AG09319 (cell line): Measurements from ENCODE around the gene ATP2B1.
"Not testable (repeated sequence)": the region's sequence is repeated elsewhere in the genome, so short reads cannot be mapped to it uniquely, and the experiment has no call there.

ENCODE experiments used
- DNase-seq: peaks from one replicate; pipeline ENCODE4 v3.0.0-alpha.2; 2010; ENCODE audit warnings: low read depth; ENCODE audit errors: extremely low read depth
- CTCF ChIP-seq: IDR thresholded peaks from 2 replicates; pipeline ENCODE4 v1.5.1; 2011; ENCODE audit warnings: low read depth, mild to moderate bottlenecking, inconsistent platforms, low read length, moderate library complexity

ATP2B1 gene

GRCh38 chr12:89704457-89704856, 4.2 kb downstream of the ATP2B1 start:
- DNase-seq: no peak
- no peak for TF ChIP-seq CTCF

- DNase-seq: no peak
- TF ChIP-seq CTCF: no peak
Observed at GRCh38 chr12:89703768-89704167, 4.9 kb downstream of the ATP2B1 start.

- no peak for DNase-seq
- TF ChIP-seq CTCF: no peak
Observed at GRCh38 chr12:89702503-89702902, 6.1 kb downstream of the ATP2B1 start.

GRCh38 chr12:89701606-89702206, 6.9 kb downstream of the ATP2B1 start:
- DNase-seq: no peak
- no peak for TF ChIP-seq CTCF

GRCh38 chr12:89700191-89700810, 8.3 kb downstream of the ATP2B1 start:
- no peak for DNase-seq
- no peak for TF ChIP-seq CTCF

- TF ChIP-seq CTCF: no peak
- DNase-seq: no peak
Observed at GRCh38 chr12:89698607-89699006, 10.0 kb downstream of the ATP2B1 start.

- DNase-seq: not testable (repeated sequence)
Observed at GRCh38 chr12:89697728-89698127, 10.9 kb downstream of the ATP2B1 start.

- TF ChIP-seq CTCF: no peak
- no peak for DNase-seq
Observed at GRCh38 chr12:89697296-89697695, 11.3 kb downstream of the ATP2B1 start.
